IPS-NIHi11 (cell line): ENCODE measurements around the gene TPSG1.
"Not testable (repeated sequence)": the region's sequence is repeated elsewhere in the genome, so short reads cannot be mapped to it uniquely, and the experiment has no call there.

Experiments used
- DNase-seq: peaks from one replicate; pipeline ENCODE4 v3.0.0; 2012; ENCODE audit warnings: mixed read lengths, low spot score

TPSG1 gene

GRCh38 chr16:1225051-1225451, at the start of gene TPSG1:
Gene TPSG1, minus strand, starts transcription at chr16:1225268. Its CDS starts 16 bp downstream, at chr16:1225252.
- no peak for DNase-seq

DNA sequence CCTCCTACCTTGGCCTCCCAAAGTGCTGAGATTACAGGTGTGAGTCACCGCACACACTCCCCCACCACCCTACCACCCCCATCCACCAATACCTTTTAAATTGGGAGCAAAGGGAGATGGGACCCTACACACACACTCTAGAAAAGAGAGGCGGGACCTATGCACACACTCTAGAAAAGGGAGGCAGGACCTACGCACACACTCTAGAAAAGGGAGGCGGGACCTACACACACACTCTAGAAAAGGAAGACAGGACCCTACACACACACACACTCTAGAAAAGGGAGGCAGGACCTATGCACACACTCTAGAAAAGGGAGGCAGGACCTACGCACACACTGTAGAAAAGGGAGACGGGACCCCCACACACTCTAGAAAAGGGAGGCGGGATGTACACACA, 49.7 kb upstream of the TPSG1 start:
- DNase-seq: no peak

DNA sequence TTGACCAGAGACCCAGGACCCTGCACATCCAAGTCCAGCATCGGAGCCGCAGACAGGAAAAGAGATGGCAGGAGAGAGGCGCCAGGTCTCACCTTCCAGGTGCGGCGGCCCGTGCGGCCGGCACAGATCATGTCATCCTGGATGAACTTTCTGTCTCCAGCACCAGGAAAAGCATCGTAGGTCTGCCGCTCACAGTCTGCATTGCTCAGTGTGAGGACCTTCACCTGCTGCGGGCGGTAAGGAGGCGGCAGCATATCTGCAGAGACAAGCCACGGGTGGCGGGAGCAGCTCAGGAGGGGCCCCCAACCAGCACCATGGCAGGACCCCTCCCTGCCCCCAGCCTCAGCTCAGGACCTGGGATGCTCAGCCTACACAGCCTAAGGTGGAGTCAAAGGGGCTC, 48.7 kb upstream of the TPSG1 start:
- DNase-seq: no peak

- DNase-seq: no peak
These were observed 47.6 kb upstream of the TPSG1 start for GRCh38 chr16:1272453-1273198.

- DNase-seq: not testable (repeated sequence)
These were observed 46.8 kb upstream of the TPSG1 start for GRCh38 chr16:1271724-1272413.

DNA sequence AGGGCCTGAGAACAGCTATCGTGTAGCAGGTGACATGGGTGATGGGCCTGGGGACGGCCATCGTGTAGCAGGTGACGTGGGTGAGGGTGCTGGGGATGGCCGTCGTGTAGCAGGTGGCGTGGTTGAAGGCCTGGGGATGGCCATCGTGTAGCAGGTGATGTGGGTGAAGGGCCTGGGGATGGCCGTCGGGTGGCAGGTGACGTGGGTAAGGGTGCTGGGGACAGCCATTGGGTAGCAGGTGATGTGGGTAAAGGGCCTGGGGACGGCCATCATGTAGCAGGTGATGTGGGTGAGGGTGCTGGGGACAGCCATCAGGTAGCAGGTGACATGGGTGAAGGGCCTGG, 46.3 kb upstream of the TPSG1 start:
- no peak for DNase-seq

- DNase-seq: not testable (repeated sequence)
These were observed 44.4 kb upstream of the TPSG1 start for GRCh38 chr16:1269418-1269817.

GRCh38 chr16:1265826-1266225, 40.8 kb upstream of the TPSG1 start:
- DNase-seq: no peak

- no peak for DNase-seq
These were observed 40.1 kb upstream of the TPSG1 start for GRCh38 chr16:1265090-1265630.

DNA sequence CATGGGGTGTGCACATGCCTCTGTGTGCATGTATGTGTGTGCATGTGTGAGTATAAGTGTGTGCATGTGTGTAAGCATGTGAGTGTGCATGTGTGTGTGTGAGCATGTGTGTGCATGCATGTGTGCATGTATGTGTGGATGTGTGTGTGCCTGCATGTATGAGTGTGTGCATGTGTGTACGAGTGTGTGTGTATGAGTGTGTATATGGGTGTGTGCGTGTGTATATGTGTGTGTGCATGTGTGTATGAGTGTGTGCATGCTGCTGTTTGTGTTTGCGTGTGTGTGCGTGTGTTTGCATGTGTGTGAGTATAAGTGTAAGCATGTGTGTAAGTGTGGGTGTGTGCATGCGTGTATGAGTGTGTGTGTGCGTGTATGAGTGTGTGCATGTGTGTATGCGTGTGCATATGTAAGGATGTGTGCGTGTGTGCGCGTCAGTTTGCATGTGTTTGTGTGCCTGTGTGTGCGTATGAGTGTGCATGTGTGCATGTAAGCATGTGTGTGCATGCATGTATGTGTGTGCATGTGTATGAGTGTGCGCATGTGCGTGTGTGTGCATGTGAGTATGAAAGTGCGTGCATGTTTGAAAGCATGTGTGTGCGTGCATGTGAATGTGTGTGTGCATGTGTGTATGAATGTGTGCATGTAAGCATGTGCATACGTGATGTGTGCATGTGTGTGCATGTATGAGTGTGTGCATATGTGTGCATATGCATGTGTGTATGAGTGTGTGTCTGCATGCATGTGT, 39.4 kb upstream of the TPSG1 start:
- no peak for DNase-seq

DNA sequence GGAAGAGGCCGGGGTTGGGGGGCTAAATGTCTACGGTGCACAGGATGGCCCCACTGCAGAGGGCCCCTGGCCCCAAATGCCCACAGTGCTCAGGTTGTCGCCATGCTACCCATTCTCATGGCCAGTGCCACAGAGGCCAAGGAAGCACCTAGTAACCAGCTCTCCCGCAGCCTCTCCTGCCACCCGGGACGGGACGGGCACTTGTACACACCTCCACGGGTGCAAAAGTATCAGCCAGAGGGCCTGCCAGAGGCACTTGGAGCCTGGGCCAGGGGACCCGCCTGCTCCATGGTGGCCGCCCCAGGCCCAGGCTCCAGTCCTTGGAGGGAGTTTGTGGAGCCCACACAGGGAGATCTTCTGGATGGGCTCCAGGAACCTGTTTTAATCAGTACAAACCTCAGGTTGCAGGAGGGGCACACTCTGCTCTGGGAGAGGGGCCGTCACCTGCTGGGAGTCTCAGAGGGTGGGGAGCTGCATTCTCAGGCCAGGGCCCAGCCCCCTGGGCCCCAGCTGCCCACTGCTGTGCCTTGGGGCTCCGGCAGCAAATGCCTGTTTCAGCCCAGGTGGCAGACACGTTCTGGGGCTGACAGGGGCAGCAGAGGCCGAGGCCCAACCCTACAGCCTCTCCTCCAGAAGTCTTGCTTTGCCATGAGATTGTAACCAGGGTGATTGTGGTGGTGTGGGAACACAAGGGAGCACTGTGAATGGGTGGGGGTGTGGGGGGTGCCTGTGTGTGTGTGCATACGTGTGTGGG, 38.7 kb upstream of the TPSG1 start:
- DNase-seq: no peak

- DNase-seq: no peak
These were observed 37.8 kb upstream of the TPSG1 start for GRCh38 chr16:1262846-1263221.

DNA sequence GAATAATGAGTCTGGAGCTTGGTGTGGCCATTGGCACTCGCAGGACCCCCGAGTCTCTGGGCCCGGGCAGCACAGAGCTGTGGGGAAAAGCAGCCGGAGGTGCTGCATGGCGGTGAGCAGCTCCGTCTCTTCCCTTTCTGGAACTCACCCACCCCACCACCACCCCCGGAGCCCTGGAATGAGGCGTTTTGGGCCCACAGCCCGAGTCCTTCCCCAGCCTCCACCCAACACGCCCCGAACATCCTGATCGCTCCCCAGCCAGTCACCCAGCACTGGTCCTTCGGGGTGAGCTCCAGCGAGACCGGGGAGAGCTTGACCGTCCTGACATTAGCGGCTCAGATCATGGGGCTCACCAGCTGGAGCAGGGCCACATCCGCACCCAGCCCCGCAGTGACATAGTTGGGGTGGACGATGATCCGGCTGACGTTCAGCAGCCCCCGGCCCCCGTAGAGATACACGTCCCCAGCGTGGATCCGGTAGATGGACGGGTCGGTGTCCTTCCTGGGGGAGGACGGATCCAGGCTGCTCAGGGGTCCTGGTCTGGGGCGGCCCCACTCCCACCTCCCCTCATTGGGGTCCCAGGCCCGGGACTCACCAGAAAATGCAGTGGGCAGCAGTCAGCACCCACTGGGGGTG, 37.3 kb upstream of the TPSG1 start:
- DNase-seq: no peak

GRCh38 chr16:1261131-1261892, 36.2 kb upstream of the TPSG1 start:
- no peak for DNase-seq

DNA sequence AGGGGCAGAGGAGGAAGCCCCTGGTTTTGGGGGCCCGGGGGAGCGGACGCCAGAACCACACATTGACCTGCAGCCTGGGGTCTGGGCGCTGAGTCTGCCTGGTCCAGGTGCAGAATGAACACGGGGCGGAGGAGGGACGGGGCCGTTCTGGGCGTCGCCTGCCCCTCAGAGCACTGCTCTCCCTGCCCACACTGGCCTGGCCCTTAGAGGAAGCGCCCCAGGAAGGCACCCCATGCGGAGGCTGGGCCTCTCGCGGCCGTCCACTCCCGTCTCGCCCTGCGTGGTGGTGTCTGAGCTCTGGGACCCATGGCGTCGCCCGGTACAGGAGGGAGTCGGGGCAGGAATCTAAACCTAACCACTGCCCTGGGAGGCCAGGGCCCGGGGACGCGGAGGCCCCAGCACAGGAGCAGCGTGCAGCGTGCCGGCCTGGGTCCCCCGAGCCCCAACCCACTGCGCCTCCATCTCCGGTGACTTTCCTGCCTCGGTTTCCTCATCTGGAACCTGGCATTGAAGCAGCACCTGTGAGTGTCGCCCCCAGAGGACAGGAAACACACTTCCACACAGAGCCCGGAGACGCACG, 35.1 kb upstream of the TPSG1 start:
- no peak for DNase-seq

- no peak for DNase-seq
These were observed 34.6 kb upstream of the TPSG1 start for GRCh38 chr16:1259760-1260068.

- DNase-seq: peak; percentile 35
These were observed 34.1 kb upstream of the TPSG1 start for GRCh38 chr16:1258906-1259759.

DNA sequence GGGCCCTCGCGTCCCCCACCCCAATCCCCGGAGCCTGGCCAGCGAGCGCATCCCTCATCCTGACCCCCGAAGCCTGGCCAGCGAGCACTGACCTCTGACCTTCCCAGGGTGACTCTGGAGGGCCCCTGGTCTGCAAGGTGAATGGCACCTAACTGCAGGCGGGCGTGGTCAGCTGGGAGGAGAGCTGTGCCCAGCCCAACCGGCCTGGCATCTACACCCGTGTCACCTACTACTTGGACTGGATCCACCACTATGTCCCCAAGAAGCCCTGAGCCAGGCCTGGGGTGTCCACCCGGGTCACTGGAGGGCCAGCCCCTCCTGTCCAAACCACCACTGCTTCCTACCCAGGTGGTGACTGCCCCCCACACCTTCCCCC, 33.1 kb upstream of the TPSG1 start:
- DNase-seq: no peak

DNA sequence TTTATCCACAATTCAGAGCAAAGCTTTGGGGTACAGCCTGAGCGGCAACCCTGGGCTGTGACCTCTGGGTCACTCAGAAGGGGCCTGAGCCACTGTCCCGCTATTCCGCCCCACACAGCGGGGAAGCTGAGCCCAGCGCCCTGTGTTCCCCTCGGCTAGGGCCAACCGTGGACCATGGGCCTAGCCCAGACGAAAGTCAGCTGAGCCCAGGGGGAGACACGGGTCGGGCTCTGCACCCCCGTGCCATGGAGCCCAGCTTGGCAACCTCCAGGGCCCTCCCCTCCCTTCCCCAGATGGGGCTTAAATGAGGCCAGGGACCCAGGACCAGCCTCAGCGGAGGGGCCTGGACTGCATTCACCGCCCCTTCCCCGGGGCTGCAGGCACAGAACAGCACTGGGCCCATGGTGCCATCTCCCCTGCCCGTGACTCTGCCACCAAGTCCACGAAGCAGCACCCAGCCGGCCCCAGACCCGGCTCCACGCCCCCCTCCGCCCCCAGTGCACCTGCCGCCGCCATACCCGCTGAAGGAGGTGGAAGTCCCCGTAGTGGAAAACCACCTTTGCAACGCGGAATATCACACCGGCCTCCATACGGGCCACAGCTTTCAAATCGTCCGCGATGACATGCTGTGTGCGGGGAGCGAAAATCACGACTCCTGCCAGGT, 32.6 kb upstream of the TPSG1 start:
- DNase-seq: no peak
